OCI-LY7 (cell line): ENCODE data around the gene DFFB. TPM values are rescaled to one million over a fixed set of nuclear protein-coding genes. Genes with fewer than 3 reads are reported as not detected.
A peak's percentile ranks its signal among the peaks of the same experiment; 100 is the strongest.

Experiments used
- BruUV-seq: library from RNA; stranded (reverse); fragments of 400-500 nt; replicated peaks from 2 replicates; lab custom pipeline; 2021; lab: Mats Ljungman, UMichigan
- CTCF ChIA-PET: fragments of 300-600 bp; sonication (Branson Sonifier 250); formaldehyde crosslinking; loops from one replicate; lab custom pipeline; 2022; ENCODE audit warnings: antibody characterized with exemption; ENCODE audit not compliant: unreplicated experiment; lab: Charles Lee
- POLR2A ChIA-PET: fragments of 300-600 bp; sonication (Branson Sonifier 250); formaldehyde crosslinking; loops from one replicate; lab custom pipeline; 2022; ENCODE audit warnings: antibody characterized with exemption; lab: Charles Lee
- DNase-seq: peaks from one replicate; pipeline ENCODE4 v3.0.0-alpha.2; 2015; ENCODE audit warnings: low spot score
- H2AFZ ChIP-seq: fragments of 200-600 bp; sonication (generic), shearing (Covaris generic); 2 replicates; pipeline ENCODE4 v1.6.1; 2014; ENCODE audit warnings: mild to moderate bottlenecking, antibody characterized with exemption, low read length, moderate library complexity
- H3K27ac ChIP-seq: fragments of 200-600 bp; sonication (generic); 2 replicates; pipeline ENCODE4 v1.5.1; 2014; ENCODE audit warnings: mixed run types, low read depth, mild to moderate bottlenecking, moderate library complexity, low read length, inconsistent platforms; ENCODE audit not compliant: poor library complexity, severe bottlenecking
- H3K36me3 ChIP-seq: fragments of 200-600 bp; sonication (generic); 2 replicates; pipeline ENCODE4 v1.6.1; 2014; ENCODE audit warnings: mild to moderate bottlenecking, antibody characterized with exemption, low read length, moderate library complexity, mixed read lengths; ENCODE audit not compliant: insufficient read depth
- H3K4me1 ChIP-seq: fragments of 200-600 bp; sonication (generic); 2 replicates; pipeline ENCODE4 v1.5.1; 2014; ENCODE audit warnings: mild to moderate bottlenecking, low read length; ENCODE audit not compliant: insufficient read depth, poor library complexity, severe bottlenecking
- H3K4me2 ChIP-seq: fragments of 200-600 bp; sonication (generic); 2 replicates; pipeline ENCODE4 v1.6.1; 2014; ENCODE audit warnings: mild to moderate bottlenecking, low read length
- H3K4me3 ChIP-seq: fragments of 200-600 bp; sonication (generic); 2 replicates; pipeline ENCODE4 v1.5.1; 2014; ENCODE audit warnings: mild to moderate bottlenecking, low read depth, low read length; ENCODE audit not compliant: poor library complexity, severe bottlenecking
- H3K79me2 ChIP-seq: fragments of 200-600 bp; sonication (generic); 2 replicates; pipeline ENCODE4 v1.6.1; 2016; ENCODE audit warnings: low read depth, mild to moderate bottlenecking, low read length, moderate library complexity, mixed read lengths; ENCODE audit not compliant: insufficient read depth
- H3K9me2 ChIP-seq: fragments of 200-600 bp; sonication (generic); 2 replicates; pipeline ENCODE4 v1.6.1; 2016; ENCODE audit warnings: mild to moderate bottlenecking, low read length, mixed read lengths; ENCODE audit not compliant: insufficient read depth
- H3K9me3 ChIP-seq: fragments of 200-600 bp; sonication (generic); 2 replicates; pipeline ENCODE4 v1.6.1; 2014; ENCODE audit warnings: mild to moderate bottlenecking, mixed run types, low read length, mixed read lengths
- H4K20me1 ChIP-seq: fragments of 200-600 bp; sonication (generic); 2 replicates; pipeline ENCODE4 v1.6.1; 2014; ENCODE audit warnings: mild to moderate bottlenecking, antibody characterized with exemption, low read length, moderate library complexity, mixed read lengths; ENCODE audit not compliant: insufficient read depth
- CTCF ChIP-seq: fragments of 200-600 bp; sonication (generic); conservative IDR thresholded peaks from 2 replicates; pipeline ENCODE4 v1.5.1; 2014; ENCODE audit warnings: mild to moderate bottlenecking, antibody characterized with exemption, low read length, moderate library complexity, mixed read lengths
- EZH2phosphoT487 ChIP-seq: fragments of 200-600 bp; sonication (generic); IDR thresholded peaks from 2 replicates; pipeline ENCODE4 v1.6.1; 2018; ENCODE audit warnings: low read depth, borderline replicate concordance, mild to moderate bottlenecking, mixed run types, antibody characterized with exemption, low read length, moderate library complexity, mixed read lengths
- intact Hi-C: fragments of 100-400 bp; cut with micrococcal nuclease; formaldehyde crosslinking; loops from one replicate; pipeline ENCODE4 v1.10.0; 2022; ENCODE audit not compliant: unreplicated experiment
- total RNA-seq, 2 experiments: library from RNA; depleted of rRNA in 1 of 2; stranded (reverse); fragments of >200 nt in 1 of 2; shearing (Covaris generic) in 1 of 2; gene quantifications; 2 replicates each; pipeline ENCODE4 v1.2.3, GENCODE V29; 2014 to 2022

DFFB gene
- total RNA-seq, 2 experiments from 2014 or later = 15.2 to 17.9 TPM

- CTCF ChIA-PET = no interaction called here
Observed at GRCh38 chr1:3912809-3913685, 55.8 kb downstream of the DFFB start.

GRCh38 chr1:3914331-3914851, 57.1 kb downstream of the DFFB start:
- Histone ChIP-seq H2AFZ (no peak overlapping the region), H3K27ac (no peak overlapping the region), H3K36me3 (peaks cover 59% of the 10 kb centered on the region), H3K9me2 (no peaks in the 10 kb centered on the region), H3K9me3 (no peaks in the 10 kb centered on the region), H3K4me2 (no peak overlapping the region), H3K4me1 (peaks cover 29% of the 10 kb centered on the region), H3K4me3 (no peak overlapping the region), H3K79me2 (peaks cover 34% of the 10 kb centered on the region), H4K20me1 (no peaks in the 10 kb centered on the region)
- ChIA-PET POLR2A (no interaction called here), CTCF (no interaction called here)
- no peak for DNase-seq
- intact Hi-C loops = loop anchor here (5.0 to 10.0 kb wide), 4 partner anchors 113 to 738 kb away; partner anchors contain the start of gene AJAP1
- TF ChIP-seq CTCF (no peak), EZH2phosphoT487 (no peak)
- BruUV-seq = no TSS peak

More at GRCh38 chr1:3912809-3913685, 55.8 kb downstream of the DFFB start:
- Histone ChIP-seq H4K20me1 (no peaks in the 10 kb centered on the region), H3K4me1 (peaks cover 43% of the 10 kb centered on the region), H3K4me3 (peak overlapping the region; percentile 83), H3K4me2 (peak overlapping the region; percentile 88), H3K9me3 (no peaks in the 10 kb centered on the region), H2AFZ (no peak overlapping the region), H3K9me2 (no peaks in the 10 kb centered on the region), H3K36me3 (peaks cover 49% of the 10 kb centered on the region), H3K27ac (peak overlapping the region; percentile 100), H3K79me2 (peaks cover 43% of the 10 kb centered on the region)
- POLR2A ChIA-PET = no interaction called here
- no TSS peak for BruUV-seq
- intact Hi-C loops = loop anchor here (5.0 to 10.0 kb wide), 4 partner anchors 114 to 739 kb away; partner anchors contain the start of gene AJAP1
- DNase-seq = no peak
- peak; percentile 32; the same call in 1 of the 2 replicates for TF ChIP-seq CTCF
- TF ChIP-seq EZH2phosphoT487 = no peak

GRCh38 chr1:3914911-3915310, 57.6 kb downstream of the DFFB start:
- TF ChIP-seq EZH2phosphoT487 (no peak), CTCF (no peak)
- CTCF ChIA-PET = no interaction called here
- H3K36me3 ChIP-seq = peaks cover 61% of the 10 kb centered on the region
- peaks cover 25% of the 10 kb centered on the region for H3K4me1 ChIP-seq
- H3K4me2 ChIP-seq = no peak overlapping the region
- no peaks in the 10 kb centered on the region for H4K20me1 ChIP-seq
- H3K79me2 ChIP-seq = peaks cover 34% of the 10 kb centered on the region
- DNase-seq = no peak
- BruUV-seq = no TSS peak
- H3K9me2 ChIP-seq = no peaks in the 10 kb centered on the region
- H3K4me3 ChIP-seq = no peak overlapping the region
- H2AFZ ChIP-seq = no peak overlapping the region
- no peak overlapping the region for H3K27ac ChIP-seq
- intact Hi-C loops = loop anchor here (5.0 to 10.0 kb wide), 4 partner anchors 112 to 737 kb away; partner anchors contain the start of gene AJAP1
- H3K9me3 ChIP-seq = no peaks in the 10 kb centered on the region
- POLR2A ChIA-PET = no interaction called here
